HG03097 (cell line): ENCODE results near the gene NKX3-2.

Experiments
- ATAC-seq: cut with Tn5 transposase; IDR thresholded peaks from one replicate; pipeline ENCODE4 v1.9.1; 2021; ENCODE audit not compliant: unreplicated experiment, low FRiP score

The NKX3-2 gene

GRCh38 chr4:13515268-13515667, 29.0 kb downstream of the NKX3-2 start:
- no peak for ATAC-seq

- ATAC-seq: no peak
Observed at GRCh38 chr4:13514722-13515121, 29.6 kb downstream of the NKX3-2 start.

DNA sequence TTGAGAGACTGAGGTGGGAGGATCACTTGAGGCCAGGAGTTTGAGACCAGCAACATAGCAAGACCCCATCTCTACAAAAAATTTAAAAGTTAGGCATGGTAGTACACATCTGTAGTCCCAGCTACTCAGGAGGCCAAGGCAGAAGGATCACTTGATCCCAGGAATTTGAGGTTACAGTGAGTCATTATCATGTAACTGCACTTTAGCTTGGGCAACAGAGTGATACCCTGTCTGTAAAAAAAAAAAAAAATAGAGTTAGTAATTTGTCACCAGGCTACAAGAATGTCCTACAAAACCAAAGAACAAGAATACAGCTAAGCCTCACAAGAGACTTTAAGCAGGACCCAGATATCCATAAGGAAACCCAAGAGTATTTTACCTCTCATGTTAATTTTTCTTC, 33.2 kb downstream of the NKX3-2 start:
- ATAC-seq: no peak

DNA sequence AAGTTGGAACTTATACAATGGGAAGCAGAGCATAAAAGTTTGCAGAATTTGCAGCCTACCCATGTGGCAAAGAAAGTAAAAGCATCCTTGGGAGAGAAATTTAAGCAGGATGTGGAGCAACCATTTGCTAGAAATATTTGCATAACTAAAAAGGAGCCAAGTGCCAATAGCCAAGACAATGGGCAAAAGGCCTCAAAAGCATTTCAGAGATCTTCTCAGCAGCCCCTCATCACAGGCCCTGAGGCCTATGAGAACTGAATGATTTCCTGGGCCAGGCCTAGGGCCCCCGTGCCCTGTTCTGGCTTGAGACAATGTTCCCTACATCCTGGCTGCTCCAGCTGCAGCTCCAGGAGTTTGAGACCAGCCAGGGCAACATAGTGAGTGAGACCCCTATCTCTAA, 34.9 kb downstream of the NKX3-2 start:
- no peak for ATAC-seq

DNA sequence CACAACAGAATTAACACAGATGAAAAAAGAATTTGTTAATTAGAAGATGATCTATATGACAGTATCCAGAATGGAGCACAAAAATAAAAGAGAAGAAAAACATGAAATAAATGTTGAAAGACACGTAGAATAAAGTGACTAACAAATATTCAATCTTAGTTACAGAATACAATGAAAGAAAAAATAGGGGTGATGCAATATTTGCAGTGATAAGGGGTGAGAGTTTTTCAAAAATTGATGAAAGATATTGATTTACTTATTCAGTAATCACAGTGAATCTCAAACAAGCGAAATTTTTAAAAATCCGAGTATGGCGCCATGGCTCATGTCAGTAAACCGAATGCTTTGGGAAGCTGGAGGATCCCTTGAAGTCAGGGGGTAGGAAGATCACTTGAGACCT, 39.9 kb downstream of the NKX3-2 start:
- no peak for ATAC-seq

- ATAC-seq: no peak
Observed at GRCh38 chr4:13498469-13498868, 45.8 kb downstream of the NKX3-2 start.

DNA sequence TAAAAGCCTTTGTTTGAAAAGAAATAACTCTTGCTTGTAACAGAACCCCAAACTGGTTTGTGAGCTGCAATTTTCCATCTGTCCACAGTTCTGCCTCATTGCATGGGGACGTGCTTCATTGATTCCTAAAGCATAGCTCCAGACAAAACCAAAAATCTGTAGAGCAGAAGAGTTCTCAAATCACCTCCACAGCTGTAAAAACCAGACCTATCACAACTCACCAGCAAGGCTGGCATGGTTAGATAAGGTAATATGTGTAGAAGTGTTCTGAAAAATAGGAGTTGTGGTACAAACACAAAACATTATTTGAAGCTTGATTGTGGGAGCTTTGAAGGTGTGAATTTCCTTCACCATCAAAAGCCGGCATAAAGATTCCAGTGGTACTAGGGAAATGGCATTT, 47.7 kb downstream of the NKX3-2 start:
- ATAC-seq: no peak

GRCh38 chr4:13495753-13496152, 48.6 kb downstream of the NKX3-2 start:
- no peak for ATAC-seq

- ATAC-seq: no peak
Observed at GRCh38 chr4:13493793-13494192, 50.5 kb downstream of the NKX3-2 start.

- ATAC-seq: no peak
Observed at GRCh38 chr4:13492747-13493146, 51.6 kb downstream of the NKX3-2 start.
